ENCODE measurements around the gene CAV1. TPM values are rescaled to one million over a fixed set of nuclear protein-coding genes. Genes with fewer than 3 reads are reported as not detected.
A peak's percentile ranks its signal among the peaks of the same experiment; 100 is the strongest.

The CAV1 gene
- total and polyA plus RNA-seq, 2 experiments from 2014 or later: 1,092 to 1,736 TPM

GRCh38 chr7:116574025-116574822 is 49.4 kb downstream of the CAV1 start:
- Histone ChIP-seq H4K20me1 (ENCODE audit: insufficient read depth) (no peaks in the 10 kb centered on the region), H3K4me3 (no peak overlapping the region), H3K4me1 (ENCODE audit: insufficient read depth) (peaks cover 91% of the 10 kb centered on the region), H3K9ac (peak overlapping the region; percentile 0; the same call in 1 of the 2 replicates), H3K27ac (peak overlapping the region; percentile 57), H3K9me3 (ENCODE audit: low read depth) (no peaks in the 10 kb centered on the region), H3K4me2 (ENCODE audit: unreplicated experiment) (peak overlapping the region; percentile 0), H3K79me2 (ENCODE audit: insufficient read depth) (no peaks in the 10 kb centered on the region), H3F3A (ENCODE audit: insufficient read depth) (peaks cover 77% of the 10 kb centered on the region), H3K9me2 (ENCODE audit: insufficient read depth) (no peaks in the 10 kb centered on the region), H3K36me3 (ENCODE audit: low read depth) (no peaks in the 10 kb centered on the region), H3K27me3 (replicated peaks; ENCODE audit: insufficient read depth) (no peaks in the 10 kb centered on the region), H2AFZ (no peak overlapping the region)
- TF ChIP-seq EZH2phosphoT487 (IDR thresholded peaks at IDR 0.05; ENCODE audit: insufficient read depth, low read depth) (no peak), EZH2 (IDR thresholded peaks at IDR 0.05; ENCODE audit: insufficient read depth, poor library complexity, severe bottlenecking) (no peak)
- WGBS, 2 experiments (ENCODE audit: low coverage in 1 of 2, low lambda C conversion rate in 2 of 2, missing lambda C conversion rate in 2 of 2): 85 to 91% methylated on average over 2 of the region's 2 CpGs
- in situ Hi-C loops (cut with MboI): no loop called here
- peak; percentile 57 for DNase-seq

- Histone ChIP-seq H3K27ac (peak overlapping the region; percentile 96; the same call in 1 of the 2 replicates), H3K36me3 (ENCODE audit: low read depth) (no peaks in the 10 kb centered on the region), H2AFZ (no peak overlapping the region), H3K9me2 (ENCODE audit: insufficient read depth) (no peaks in the 10 kb centered on the region), H4K20me1 (ENCODE audit: insufficient read depth) (no peaks in the 10 kb centered on the region), H3K4me2 (ENCODE audit: unreplicated experiment) (no peak overlapping the region), H3K27me3 (replicated peaks; ENCODE audit: insufficient read depth) (no peaks in the 10 kb centered on the region), H3F3A (ENCODE audit: insufficient read depth) (peaks cover 67% of the 10 kb centered on the region), H3K4me3 (no peak overlapping the region), H3K9ac (no peak overlapping the region), H3K4me1 (ENCODE audit: insufficient read depth) (peaks cover 76% of the 10 kb centered on the region), H3K9me3 (ENCODE audit: low read depth) (no peaks in the 10 kb centered on the region), H3K79me2 (ENCODE audit: insufficient read depth) (no peaks in the 10 kb centered on the region)
- TF ChIP-seq EZH2phosphoT487 (IDR thresholded peaks at IDR 0.05; ENCODE audit: insufficient read depth, low read depth): no peak
- TF ChIP-seq EZH2 (IDR thresholded peaks at IDR 0.05; ENCODE audit: insufficient read depth, poor library complexity, severe bottlenecking): no peak
- 92 to 95% methylated on average over 1 of the region's 1 CpG for WGBS, 2 experiments (ENCODE audit: low coverage in 1 of 2, low lambda C conversion rate in 2 of 2, missing lambda C conversion rate in 2 of 2)
- in situ Hi-C loops (cut with MboI): no loop called here
- no peak for DNase-seq
Observed at GRCh38 chr7:116575853-116576252, 51.0 kb downstream of the CAV1 start.

GRCh38 chr7:116576350-116577319 is 51.8 kb downstream of the CAV1 start:
- no peaks in the 10 kb centered on the region for H3K9me3 ChIP-seq (ENCODE audit: low read depth)
- H3K4me3 ChIP-seq: peak overlapping the region; percentile 41; the same call in 1 of the 2 replicates
- peak overlapping the region; percentile 64 for H3K4me2 ChIP-seq (ENCODE audit: unreplicated experiment)
- H3K36me3 ChIP-seq (ENCODE audit: low read depth): no peaks in the 10 kb centered on the region
- peak overlapping the region; percentile 2; the same call in 1 of the 2 replicates for H2AFZ ChIP-seq
- in situ Hi-C loops (cut with MboI): no loop called here
- DNase-seq: peak; percentile 96
- no peaks in the 10 kb centered on the region for H4K20me1 ChIP-seq (ENCODE audit: insufficient read depth)
- no peaks in the 10 kb centered on the region for H3K79me2 ChIP-seq (ENCODE audit: insufficient read depth)
- H3K27me3 ChIP-seq (replicated peaks; ENCODE audit: insufficient read depth): no peaks in the 10 kb centered on the region
- peaks cover 72% of the 10 kb centered on the region for H3K4me1 ChIP-seq (ENCODE audit: insufficient read depth)
- H3K9me2 ChIP-seq (ENCODE audit: insufficient read depth): no peaks in the 10 kb centered on the region
- peak overlapping the region; percentile 96 for H3K27ac ChIP-seq
- TF ChIP-seq EZH2phosphoT487 (IDR thresholded peaks at IDR 0.05; ENCODE audit: insufficient read depth, low read depth): no peak
- TF ChIP-seq EZH2 (IDR thresholded peaks at IDR 0.05; ENCODE audit: insufficient read depth, poor library complexity, severe bottlenecking): no peak
- 54 to 58% methylated on average over 7 of the region's 7 CpGs for WGBS, 2 experiments (ENCODE audit: low coverage in 1 of 2, low lambda C conversion rate in 2 of 2, missing lambda C conversion rate in 2 of 2)
- peaks cover 67% of the 10 kb centered on the region for H3F3A ChIP-seq (ENCODE audit: insufficient read depth)
- H3K9ac ChIP-seq: peak overlapping the region; percentile 73

- Histone ChIP-seq H3K36me3 (ENCODE audit: low read depth) (no peaks in the 10 kb centered on the region), H3K9me3 (ENCODE audit: low read depth) (no peaks in the 10 kb centered on the region), H3K9me2 (ENCODE audit: insufficient read depth) (no peaks in the 10 kb centered on the region), H3K9ac (peak overlapping the region; percentile 73), H3K4me2 (ENCODE audit: unreplicated experiment) (peak overlapping the region; percentile 64), H3K27me3 (replicated peaks; ENCODE audit: insufficient read depth) (no peaks in the 10 kb centered on the region), H3K4me3 (peak overlapping the region; percentile 41), H2AFZ (no peak overlapping the region), H4K20me1 (ENCODE audit: insufficient read depth) (no peaks in the 10 kb centered on the region), H3F3A (ENCODE audit: insufficient read depth) (peaks cover 67% of the 10 kb centered on the region), H3K27ac (peak overlapping the region; percentile 96), H3K79me2 (ENCODE audit: insufficient read depth) (no peaks in the 10 kb centered on the region), H3K4me1 (ENCODE audit: insufficient read depth) (peaks cover 72% of the 10 kb centered on the region)
- 27 to 30% methylated on average over 6 of the region's 6 CpGs for WGBS, 2 experiments (ENCODE audit: low coverage in 1 of 2, low lambda C conversion rate in 2 of 2, missing lambda C conversion rate in 2 of 2)
- DNase-seq: peak; percentile 61
- TF ChIP-seq EZH2 (IDR thresholded peaks at IDR 0.05; ENCODE audit: insufficient read depth, poor library complexity, severe bottlenecking): no peak
- no peak for TF ChIP-seq EZH2phosphoT487 (IDR thresholded peaks at IDR 0.05; ENCODE audit: insufficient read depth, low read depth)
- in situ Hi-C loops (cut with MboI): no loop called here
Observed at GRCh38 chr7:116577320-116577871, 52.6 kb downstream of the CAV1 start.
